ENCODE results near the gene FREY1.

The FREY1 gene

GRCh38 chr11:45860764-45861510 lies 46.1 kb downstream of the FREY1 start:
- DNase-seq = no peak

GRCh38 chr11:45860348-45860747 lies 46.7 kb downstream of the FREY1 start:
- DNase-seq = no peak

GRCh38 chr11:45859661-45860140 lies 47.4 kb downstream of the FREY1 start:
- DNase-seq = no peak

DNA sequence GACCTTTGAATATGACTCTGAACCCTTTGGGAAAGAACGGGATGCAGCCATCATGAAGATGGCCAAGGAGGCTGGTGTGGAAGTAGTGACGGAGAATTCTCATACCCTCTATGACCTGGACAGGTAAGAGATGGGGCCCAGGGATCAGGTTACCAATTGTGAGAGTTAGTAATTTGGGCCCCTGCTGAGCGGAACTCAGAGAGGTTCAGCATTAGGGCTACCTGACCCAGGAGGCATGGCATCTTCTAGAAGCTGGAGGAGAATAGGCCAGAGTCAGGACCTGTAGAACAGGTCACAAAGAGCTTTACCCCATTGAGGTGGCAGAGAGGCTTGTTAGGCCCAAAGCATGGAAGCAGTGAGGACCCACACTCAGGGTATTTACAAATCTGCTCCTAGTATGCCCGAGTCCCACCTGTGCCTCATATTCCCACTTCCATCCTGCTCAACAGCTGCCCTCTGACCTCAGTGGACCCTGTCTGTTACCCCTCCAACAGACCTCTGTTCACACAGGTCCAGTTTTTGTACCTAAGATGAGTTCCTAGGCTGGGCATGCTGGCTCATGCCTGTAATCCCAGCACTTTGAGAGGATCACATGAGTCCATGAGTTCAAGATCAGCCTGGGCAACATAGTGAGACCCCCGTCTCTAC lies 48.2 kb downstream of the FREY1 start:
- DNase-seq = no peak

GRCh38 chr11:45857961-45858474 lies 49.1 kb downstream of the FREY1 start:
- no peak for DNase-seq
